Measurements from ENCODE around the gene NRXN3.

Gene NRXN3

GRCh38 chr14:78666336-78667056, 496.3 kb downstream of the NRXN3 start:
- DNase-seq: no peak

DNA sequence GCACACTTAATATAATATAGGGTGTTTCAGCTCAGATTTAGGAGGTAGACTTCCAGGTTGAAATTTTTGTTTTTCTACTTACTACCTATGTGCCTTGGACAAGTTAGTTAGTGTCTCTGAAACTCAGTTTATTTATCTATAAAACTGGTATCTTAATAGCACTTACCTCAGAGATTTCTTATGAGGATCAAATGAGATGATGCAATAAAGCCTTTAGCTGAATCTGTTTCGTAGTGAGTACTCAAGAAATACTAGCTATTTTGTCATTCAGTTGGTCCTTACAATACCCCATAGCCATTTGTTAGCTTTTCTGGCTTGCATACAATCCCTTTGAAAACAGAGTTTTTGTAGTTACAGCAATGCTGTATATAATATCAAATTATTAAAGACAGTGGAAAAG, 497.0 kb downstream of the NRXN3 start:
- no peak for DNase-seq

- no peak for DNase-seq
These were observed 503.7 kb downstream of the NRXN3 start for GRCh38 chr14:78673845-78674244.

GRCh38 chr14:78674820-78675219, 504.6 kb downstream of the NRXN3 start:
- no peak for DNase-seq

DNA sequence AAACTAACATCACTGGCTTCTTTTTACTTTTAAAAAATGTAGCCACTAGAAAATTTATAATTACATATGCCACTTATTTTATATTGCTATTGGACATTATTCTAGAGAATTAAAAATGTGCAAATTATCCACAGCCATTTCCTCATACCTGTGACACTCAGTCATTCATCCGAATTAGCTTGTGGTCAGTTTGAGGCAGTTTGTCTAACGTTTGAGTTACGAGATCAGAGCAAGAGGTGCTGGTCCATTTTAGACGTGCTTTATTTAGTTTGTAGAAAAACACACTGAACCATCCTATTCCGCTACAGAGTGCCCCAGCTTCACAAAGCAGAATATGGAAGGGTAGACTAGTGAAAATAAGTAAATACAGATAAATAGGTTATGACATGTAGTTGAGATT, 513.0 kb downstream of the NRXN3 start:
- DNase-seq: no peak

GRCh38 chr14:78683981-78684380, 513.8 kb downstream of the NRXN3 start:
- DNase-seq: no peak

DNA sequence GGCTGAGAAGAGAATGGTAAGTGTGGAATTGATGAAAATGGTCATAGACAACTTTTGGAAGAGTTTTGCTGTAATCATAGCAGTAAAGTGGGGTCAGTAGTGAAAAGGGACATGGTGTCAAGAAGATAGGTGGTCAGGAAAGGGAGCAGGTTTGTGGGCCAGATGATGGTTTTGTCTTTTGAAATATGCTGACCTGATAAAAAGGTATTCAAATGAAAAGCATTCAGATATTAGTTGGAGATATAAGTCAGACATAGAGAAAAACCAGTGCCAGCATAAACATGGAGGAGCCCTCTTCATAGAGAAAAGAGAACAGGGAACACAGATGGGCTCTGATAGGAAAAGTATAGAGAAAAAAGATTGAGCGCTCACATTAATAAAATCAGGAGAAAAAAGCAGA, 518.3 kb downstream of the NRXN3 start:
- no peak for DNase-seq

DNA sequence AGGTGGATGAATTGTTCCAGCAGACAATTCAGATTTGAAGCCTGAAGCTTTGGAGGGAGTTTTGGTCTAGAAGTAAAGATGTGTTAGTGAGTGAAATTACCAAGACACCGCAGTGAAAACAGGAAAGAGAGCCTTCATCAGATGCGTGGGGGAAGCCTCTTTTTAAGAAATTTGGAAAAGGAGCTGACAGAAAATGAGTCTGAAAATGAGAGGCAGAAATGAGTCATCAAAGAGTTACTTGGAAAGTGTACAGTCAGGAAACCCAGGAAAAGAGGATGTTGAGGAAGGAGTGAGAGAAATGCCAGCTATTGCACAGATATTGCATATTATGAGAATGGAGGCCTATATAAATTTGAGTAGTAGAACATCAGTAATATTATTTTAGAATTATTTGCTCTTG, 520.7 kb downstream of the NRXN3 start:
- DNase-seq: no peak

GRCh38 chr14:78697341-78697740, 527.2 kb downstream of the NRXN3 start:
- DNase-seq: no peak

- DNase-seq: no peak
These were observed 528.8 kb downstream of the NRXN3 start for GRCh38 chr14:78698991-78699390.

DNA sequence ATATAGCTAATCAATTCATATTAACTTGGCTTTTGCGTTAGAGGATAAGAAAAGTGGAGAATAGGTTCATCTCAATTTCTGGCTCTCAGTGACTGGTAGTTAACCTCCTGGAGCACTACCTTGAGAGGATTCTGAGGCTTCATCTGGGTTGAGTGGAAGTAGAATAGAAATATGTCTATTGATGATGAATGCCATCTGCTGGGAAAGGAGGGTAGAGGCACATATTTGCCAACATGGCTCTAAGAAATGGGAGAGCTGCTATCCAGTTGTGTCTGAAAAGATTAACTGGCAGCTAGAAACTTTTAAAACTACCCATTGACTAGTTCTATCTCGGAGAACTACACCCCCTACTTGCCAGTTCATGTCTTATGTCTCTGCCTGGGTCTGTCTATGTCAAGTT, 530.1 kb downstream of the NRXN3 start:
- DNase-seq: no peak

- DNase-seq: no peak
These were observed 531.1 kb downstream of the NRXN3 start for GRCh38 chr14:78701246-78701645.

DNA sequence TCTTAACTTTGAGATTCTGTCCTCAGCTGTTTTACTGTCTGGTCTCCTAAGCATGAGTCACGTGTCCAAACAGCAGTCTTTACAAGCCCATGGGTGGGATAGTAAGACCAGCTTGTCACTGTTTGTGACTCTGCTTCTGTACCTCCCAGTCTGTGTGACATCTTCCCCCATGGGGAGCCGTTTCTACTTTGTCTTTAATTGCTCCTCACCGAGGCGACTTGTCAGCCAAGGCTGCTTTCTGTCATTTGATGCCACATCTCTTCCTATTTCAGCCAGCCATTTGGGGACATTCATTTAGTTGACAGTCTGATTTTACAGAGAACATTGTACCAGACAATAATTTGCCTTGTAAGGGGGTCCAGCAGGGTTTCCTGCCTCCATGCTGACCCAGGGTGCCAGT, 534.8 kb downstream of the NRXN3 start:
- no peak for DNase-seq

- DNase-seq: no peak
These were observed 535.8 kb downstream of the NRXN3 start for GRCh38 chr14:78705989-78706388.

DNA sequence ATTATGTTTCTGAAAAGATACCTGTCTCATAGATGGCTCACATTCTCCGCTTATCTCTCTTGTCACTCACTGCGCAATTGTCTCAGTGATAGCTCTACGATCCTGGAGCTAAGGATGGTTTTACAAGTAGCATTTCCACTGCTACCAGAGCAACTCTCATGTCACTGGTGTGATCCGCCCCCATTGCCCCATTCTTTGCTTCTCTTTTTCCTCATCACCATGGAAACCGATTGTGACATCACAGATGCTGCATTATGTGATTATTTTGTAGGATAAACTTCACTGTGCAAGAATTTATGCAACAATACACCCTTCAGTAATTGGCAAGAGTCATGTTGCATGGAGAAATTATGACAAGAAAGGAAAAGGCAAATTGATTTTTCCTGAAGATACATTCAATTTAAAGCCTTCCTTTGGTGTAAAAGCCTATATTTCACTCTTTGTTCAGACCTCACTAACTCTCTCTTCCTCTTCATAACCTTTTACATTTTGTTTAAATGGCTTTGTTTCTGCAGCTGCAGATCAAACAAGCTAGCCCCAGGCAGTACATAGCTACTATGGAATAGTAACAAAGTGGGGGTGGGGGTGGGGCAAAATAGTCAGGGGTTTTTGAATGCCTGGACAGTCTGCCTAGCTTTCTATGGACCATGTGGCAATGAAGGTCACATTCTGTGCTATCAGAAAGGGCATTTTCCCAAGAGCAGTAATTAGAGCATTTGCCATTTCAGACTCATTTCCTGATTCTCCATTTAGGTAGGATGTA, 539.8 kb downstream of the NRXN3 start:
- DNase-seq: no peak

DNA sequence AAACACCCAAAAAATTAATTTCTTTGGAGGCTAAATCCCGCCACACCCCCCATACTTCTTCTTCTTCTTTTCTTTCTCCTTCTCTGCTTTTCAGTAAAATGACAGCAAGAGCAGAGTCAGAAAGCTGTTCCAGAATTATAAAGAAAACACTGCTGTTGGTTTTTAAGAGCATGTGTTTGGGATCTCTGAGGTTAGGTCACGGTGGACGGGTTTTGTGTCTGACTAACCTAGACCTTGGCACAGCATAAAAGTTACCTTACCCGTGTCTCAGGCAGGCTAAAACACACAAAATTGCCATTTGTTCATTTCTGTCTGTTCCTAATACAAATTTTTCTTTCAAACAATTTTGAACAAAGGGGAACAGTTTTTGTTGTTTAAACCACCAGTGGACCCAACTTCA, 540.8 kb downstream of the NRXN3 start:
- DNase-seq: no peak

GRCh38 chr14:78713716-78714115, 543.5 kb downstream of the NRXN3 start:
- DNase-seq: no peak

- DNase-seq: no peak
These were observed 544.5 kb downstream of the NRXN3 start for GRCh38 chr14:78714711-78715110.

DNA sequence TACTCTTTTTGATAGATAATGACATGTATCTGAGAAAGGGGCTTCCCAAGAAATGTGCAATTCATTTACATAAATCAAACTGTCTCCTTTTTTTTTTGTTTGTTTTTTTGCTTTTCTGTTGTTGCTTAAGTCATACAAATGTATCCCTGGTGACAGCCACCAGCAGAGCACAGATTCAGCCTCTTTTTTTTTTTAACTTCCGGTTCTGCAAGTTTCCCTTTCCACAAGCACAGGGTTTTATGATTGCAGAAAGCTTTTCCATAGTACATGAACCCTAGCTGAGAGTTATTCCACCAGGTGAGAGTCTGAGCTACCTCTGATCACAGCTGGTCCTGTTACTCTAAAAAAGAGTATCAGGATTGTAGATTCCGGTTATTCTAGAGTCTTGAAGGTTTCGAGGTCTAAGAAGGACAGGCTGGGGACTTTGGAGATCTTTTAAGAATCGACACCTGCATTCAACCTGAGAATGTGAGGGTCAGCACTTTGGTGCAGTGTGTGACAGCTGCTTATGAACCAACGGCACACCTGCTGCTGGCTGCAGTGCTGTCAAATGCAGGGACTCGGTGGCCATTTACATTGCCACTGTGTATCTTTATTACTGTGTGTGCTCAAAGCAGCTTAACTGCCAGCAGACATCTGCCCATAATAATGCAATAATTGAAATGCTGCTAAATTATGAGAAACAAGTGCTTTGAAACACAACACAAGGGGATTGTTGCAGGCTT, 551.7 kb downstream of the NRXN3 start:
- no peak for DNase-seq

- no peak for DNase-seq
These were observed 554.9 kb downstream of the NRXN3 start for GRCh38 chr14:78725086-78725485.

GRCh38 chr14:78737116-78737515, 566.9 kb downstream of the NRXN3 start:
- no peak for DNase-seq

- no peak for DNase-seq
These were observed 567.4 kb downstream of the NRXN3 start for GRCh38 chr14:78737601-78738000.

DNA sequence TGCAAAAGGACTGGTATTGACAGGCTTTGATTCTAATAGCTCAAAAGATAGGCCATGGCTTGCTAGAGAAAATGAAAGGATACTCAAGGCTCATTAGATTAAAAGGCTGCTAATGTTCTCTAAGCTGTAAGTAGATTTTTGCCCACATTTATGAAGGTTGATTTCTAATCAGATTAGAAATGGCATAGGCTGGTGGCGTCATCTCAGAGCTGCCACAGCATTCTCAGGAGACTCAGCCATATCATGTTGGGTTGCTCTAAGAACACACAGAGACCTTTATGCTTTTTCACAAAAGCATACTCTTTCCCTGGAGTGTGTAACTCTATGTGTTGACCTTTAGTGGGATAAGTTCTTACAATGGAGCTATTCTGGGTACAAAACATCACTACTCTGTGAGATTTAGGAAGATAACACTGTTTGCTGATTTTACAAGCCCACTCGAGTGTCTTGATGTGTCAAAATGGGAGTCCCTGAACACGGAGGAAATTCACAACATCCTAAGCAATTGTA, 576.0 kb downstream of the NRXN3 start:
- DNase-seq: no peak

- no peak for DNase-seq
These were observed 577.6 kb downstream of the NRXN3 start for GRCh38 chr14:78747813-78748212.

All from CD4-positive, alpha-beta T cell treated with Interleukin-15 for 1 hour (primary cell).